IMR-90 (cell line): ENCODE measurements around the gene MTF1.

Experiments used
- CTCF ChIP-seq: conservative IDR thresholded peaks from 2 replicates; pipeline ENCODE4 v1.5.1; 2012; ENCODE audit warnings: mild to moderate bottlenecking, low read depth, low read length, improper control_type of control experiment
- MAZ ChIP-seq: IDR thresholded peaks from 2 replicates; pipeline ENCODE4 v1.6.1; 2012; ENCODE audit warnings: low read depth, mild to moderate bottlenecking, low read length, improper control_type of control experiment, moderate library complexity, borderline replicate concordance
- POLR2A ChIP-seq: IDR thresholded peaks from 2 replicates; pipeline ENCODE4 v1.6.1; 2012; ENCODE audit warnings: mild to moderate bottlenecking, low read depth, low read length
- RCOR1 ChIP-seq: IDR thresholded peaks from 2 replicates; pipeline ENCODE4 v1.6.1; 2012; ENCODE audit warnings: mild to moderate bottlenecking, low read length, improper control_type of control experiment; ENCODE audit not compliant: insufficient replicate concordance
- RFX5 ChIP-seq: IDR thresholded peaks from 2 replicates; pipeline ENCODE4 v1.8.0; 2012; ENCODE audit warnings: low read depth, mild to moderate bottlenecking, low read length, moderate library complexity
- SMC3 ChIP-seq: fragments of 150-350 bp; IDR thresholded peaks from 2 replicates; pipeline ENCODE4 v1.6.1; 2016; ENCODE audit warnings: low read depth, mild to moderate bottlenecking, antibody characterized with exemption, low read length, moderate library complexity

DNA sequence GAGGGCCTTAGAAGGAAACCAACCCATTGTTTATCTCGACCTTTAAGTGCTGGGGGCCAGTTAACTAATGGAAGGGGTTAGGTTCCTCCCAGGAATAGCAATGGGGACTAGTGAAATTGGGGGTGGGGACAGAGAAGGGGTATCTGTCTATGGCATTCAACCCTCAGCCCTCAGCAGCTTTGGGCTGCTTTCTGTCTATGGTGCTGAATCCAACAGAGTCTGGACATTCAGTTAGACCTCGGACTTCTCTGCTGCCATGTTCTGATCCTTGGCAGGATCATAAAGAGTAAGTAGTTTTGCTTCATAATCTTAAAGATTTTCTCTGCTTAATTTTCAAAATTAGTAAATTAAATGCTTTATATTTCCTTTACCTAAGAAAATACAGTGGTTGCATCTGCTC lies 91.9 kb downstream of the MTF1 start:
- TF ChIP-seq CTCF, result no peak
- TF ChIP-seq POLR2A, result no peak
- no peak for TF ChIP-seq MAZ
- TF ChIP-seq RFX5, result no peak
- no peak for TF ChIP-seq SMC3
- TF ChIP-seq RCOR1, result no peak
